K562 (cell line): ENCODE data around the gene SYT13.

ENCODE experiments used
- CTCF ChIP-seq, 3 experiments: IDR thresholded peaks in 2 of 3; conservative IDR thresholded peaks in 1 of 3; 2 replicates each; pipeline ENCODE4 v1.5.1; 2011 to 2012; ENCODE audit warnings: low read length in 3 of 3, mild to moderate bottlenecking in 3 of 3, control low read depth in 2 of 3, improper control_type of control experiment in 1 of 3, inconsistent platforms in 1 of 3, low read depth in 1 of 3, mixed read lengths in 1 of 3, moderate library complexity in 1 of 3; ENCODE audit not compliant: insufficient read depth in 2 of 3
- HNRNPUL1 ChIP-seq: fragments of 200-400 bp; formaldehyde crosslinking; IDR thresholded peaks from 2 replicates; pipeline ENCODE4 v1.6.1; 2017; ENCODE audit warnings: low read length
- KLF13 ChIP-seq: fragments of 450-650 bp; IDR thresholded peaks from 2 replicates; pipeline ENCODE4 v1.6.1; 2016; ENCODE audit warnings: missing genetic modification characterization, low read depth, mild to moderate bottlenecking, missing compliant biosample characterization, moderate library complexity, borderline replicate concordance
- NFATC3 ChIP-seq: fragments of 450-650 bp; IDR thresholded peaks from 2 replicates; pipeline ENCODE4 v1.6.1; 2017; ENCODE audit warnings: mild to moderate bottlenecking
- NFE2 ChIP-seq: IDR thresholded peaks from 2 replicates; pipeline ENCODE4 v1.6.1; 2014; ENCODE audit warnings: antibody characterized with exemption, low read depth
- NR3C1 ChIP-seq: sonication (generic); formaldehyde crosslinking; IDR thresholded peaks from 2 replicates; pipeline ENCODE4 v1.8.1; 2022; ENCODE audit warnings: missing genetic modification reagents
- TEAD4 ChIP-seq, 2 experiments: sonication (generic) in 1 of 2; formaldehyde crosslinking in 1 of 2; IDR thresholded peaks; 2 replicates each; pipeline versions ENCODE4 v1.6.1 to v1.8.0; 2012 to 2022; ENCODE audit warnings: borderline replicate concordance in 1 of 2, inconsistent platforms in 1 of 2, low read length in 1 of 2, mild to moderate bottlenecking in 1 of 2, missing genetic modification reagents in 1 of 2
- ZNF431 ChIP-seq: sonication (generic); formaldehyde crosslinking; IDR thresholded peaks from 2 replicates; pipeline ENCODE4 v1.8.0; 2022; ENCODE audit warnings: mild to moderate bottlenecking, missing genetic modification reagents
- ZNF696 ChIP-seq: fragments of 250-450 bp; sonication (Bioruptor Pico); conservative IDR thresholded peaks from 2 replicates; pipeline ENCODE4 v1.4.0; 2020; ENCODE audit warnings: mild to moderate bottlenecking, moderate library complexity
- TF ChIP-seq, protein P1 (sequence below): fragments of 150-350 bp; conservative IDR thresholded peaks from 2 replicates; pipeline ENCODE4 v1.6.1; 2014; ENCODE audit warnings: low read length
- TF ChIP-seq, protein P2 (sequence below): fragments of 450-650 bp; IDR thresholded peaks from 2 replicates; pipeline ENCODE4 v1.6.1; 2016; ENCODE audit warnings: borderline replicate concordance
- TF ChIP-seq, protein P3 (sequence below): fragments of 450-650 bp; formaldehyde crosslinking; IDR thresholded peaks from 2 replicates; pipeline ENCODE4 v1.4.0; 2020; ENCODE audit warnings: mild to moderate bottlenecking, moderate library complexity
- TF ChIP-seq, protein P4 (sequence below): fragments of 450-650 bp; formaldehyde crosslinking; IDR thresholded peaks from 2 replicates; pipeline ENCODE4 v1.4.0; 2022; ENCODE audit warnings: missing genetic modification characterization

GRCh38 chr11:45282081-45282480, 4.1 kb downstream of the SYT13 start:
- TF ChIP-seq CTCF (IDR thresholded peaks at IDR 0.05 in 2 of 3, conservative IDR thresholded peaks at IDR 0.05 in 1 of 3; ENCODE audit: insufficient read depth in 2 of 3, low read depth in 1 of 3, low read length in 3 of 3) = no peak
- TF ChIP-seq, protein P1, sequence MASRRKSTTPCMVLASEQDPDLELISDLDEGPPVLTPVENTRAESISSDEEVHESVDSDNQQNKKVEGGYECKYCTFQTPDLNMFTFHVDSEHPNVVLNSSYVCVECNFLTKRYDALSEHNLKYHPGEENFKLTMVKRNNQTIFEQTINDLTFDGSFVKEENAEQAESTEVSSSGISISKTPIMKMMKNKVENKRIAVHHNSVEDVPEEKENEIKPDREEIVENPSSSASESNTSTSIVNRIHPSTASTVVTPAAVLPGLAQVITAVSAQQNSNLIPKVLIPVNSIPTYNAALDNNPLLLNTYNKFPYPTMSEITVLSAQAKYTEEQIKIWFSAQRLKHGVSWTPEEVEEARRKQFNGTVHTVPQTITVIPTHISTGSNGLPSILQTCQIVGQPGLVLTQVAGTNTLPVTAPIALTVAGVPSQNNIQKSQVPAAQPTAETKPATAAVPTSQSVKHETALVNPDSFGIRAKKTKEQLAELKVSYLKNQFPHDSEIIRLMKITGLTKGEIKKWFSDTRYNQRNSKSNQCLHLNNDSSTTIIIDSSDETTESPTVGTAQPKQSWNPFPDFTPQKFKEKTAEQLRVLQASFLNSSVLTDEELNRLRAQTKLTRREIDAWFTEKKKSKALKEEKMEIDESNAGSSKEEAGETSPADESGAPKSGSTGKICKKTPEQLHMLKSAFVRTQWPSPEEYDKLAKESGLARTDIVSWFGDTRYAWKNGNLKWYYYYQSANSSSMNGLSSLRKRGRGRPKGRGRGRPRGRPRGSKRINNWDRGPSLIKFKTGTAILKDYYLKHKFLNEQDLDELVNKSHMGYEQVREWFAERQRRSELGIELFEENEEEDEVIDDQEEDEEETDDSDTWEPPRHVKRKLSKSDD = no peak
- no peak for TF ChIP-seq TEAD4 (IDR thresholded peaks at IDR 0.05; ENCODE audit: low read length)
- no peak for TF ChIP-seq TEAD4 (CRISPR knock-in tag; IDR thresholded peaks at IDR 0.05; ENCODE audit: borderline replicate concordance)
- TF ChIP-seq NR3C1 (CRISPR knock-in tag) = no peak
- TF ChIP-seq, protein P2, sequence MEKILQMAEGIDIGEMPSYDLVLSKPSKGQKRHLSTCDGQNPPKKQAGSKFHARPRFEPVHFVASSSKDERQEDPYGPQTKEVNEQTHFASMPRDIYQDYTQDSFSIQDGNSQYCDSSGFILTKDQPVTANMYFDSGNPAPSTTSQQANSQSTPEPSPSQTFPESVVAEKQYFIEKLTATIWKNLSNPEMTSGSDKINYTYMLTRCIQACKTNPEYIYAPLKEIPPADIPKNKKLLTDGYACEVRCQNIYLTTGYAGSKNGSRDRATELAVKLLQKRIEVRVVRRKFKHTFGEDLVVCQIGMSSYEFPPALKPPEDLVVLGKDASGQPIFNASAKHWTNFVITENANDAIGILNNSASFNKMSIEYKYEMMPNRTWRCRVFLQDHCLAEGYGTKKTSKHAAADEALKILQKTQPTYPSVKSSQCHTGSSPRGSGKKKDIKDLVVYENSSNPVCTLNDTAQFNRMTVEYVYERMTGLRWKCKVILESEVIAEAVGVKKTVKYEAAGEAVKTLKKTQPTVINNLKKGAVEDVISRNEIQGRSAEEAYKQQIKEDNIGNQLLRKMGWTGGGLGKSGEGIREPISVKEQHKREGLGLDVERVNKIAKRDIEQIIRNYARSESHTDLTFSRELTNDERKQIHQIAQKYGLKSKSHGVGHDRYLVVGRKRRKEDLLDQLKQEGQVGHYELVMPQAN = no peak
- no peak for TF ChIP-seq HNRNPUL1
- TF ChIP-seq, protein P3, sequence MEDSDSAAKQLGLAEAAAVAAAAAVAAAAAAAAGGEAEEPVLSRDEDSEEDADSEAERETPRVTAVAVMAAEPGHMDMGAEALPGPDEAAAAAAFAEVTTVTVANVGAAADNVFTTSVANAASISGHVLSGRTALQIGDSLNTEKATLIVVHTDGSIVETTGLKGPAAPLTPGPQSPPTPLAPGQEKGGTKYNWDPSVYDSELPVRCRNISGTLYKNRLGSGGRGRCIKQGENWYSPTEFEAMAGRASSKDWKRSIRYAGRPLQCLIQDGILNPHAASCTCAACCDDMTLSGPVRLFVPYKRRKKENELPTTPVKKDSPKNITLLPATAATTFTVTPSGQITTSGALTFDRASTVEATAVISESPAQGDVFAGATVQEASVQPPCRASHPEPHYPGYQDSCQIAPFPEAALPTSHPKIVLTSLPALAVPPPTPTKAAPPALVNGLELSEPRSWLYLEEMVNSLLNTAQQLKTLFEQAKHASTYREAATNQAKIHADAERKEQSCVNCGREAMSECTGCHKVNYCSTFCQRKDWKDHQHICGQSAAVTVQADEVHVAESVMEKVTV (CRISPR knock-in tag) = no peak
- TF ChIP-seq NFATC3 = no peak
- TF ChIP-seq KLF13 (tag) = no peak
- TF ChIP-seq ZNF696 (CRISPR knock-in tag) = no peak
- no peak for TF ChIP-seq NFE2
- no peak for TF ChIP-seq ZNF431 (CRISPR knock-in tag)
- TF ChIP-seq, protein P4, sequence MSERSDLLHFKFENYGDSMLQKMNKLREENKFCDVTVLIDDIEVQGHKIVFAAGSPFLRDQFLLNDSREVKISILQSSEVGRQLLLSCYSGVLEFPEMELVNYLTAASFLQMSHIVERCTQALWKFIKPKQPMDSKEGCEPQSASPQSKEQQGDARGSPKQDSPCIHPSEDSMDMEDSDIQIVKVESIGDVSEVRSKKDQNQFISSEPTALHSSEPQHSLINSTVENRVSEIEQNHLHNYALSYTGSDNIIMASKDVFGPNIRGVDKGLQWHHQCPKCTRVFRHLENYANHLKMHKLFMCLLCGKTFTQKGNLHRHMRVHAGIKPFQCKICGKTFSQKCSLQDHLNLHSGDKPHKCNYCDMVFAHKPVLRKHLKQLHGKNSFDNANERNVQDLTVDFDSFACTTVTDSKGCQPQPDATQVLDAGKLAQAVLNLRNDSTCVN = no peak
